MM.1S (cell line): ENCODE measurements around the gene DSCAM.

Experiments
- CTCF ChIP-seq: fragments of 300-600 bp; sonication (generic); IDR thresholded peaks from 2 replicates; pipeline ENCODE4 v1.5.1; 2016; ENCODE audit warnings: antibody characterized with exemption, low read length, mixed read lengths
- EZH2phosphoT487 ChIP-seq: fragments of 300-600 bp; sonication (generic); IDR thresholded peaks from 2 replicates; pipeline ENCODE4 v1.6.1; 2018; ENCODE audit warnings: antibody characterized with exemption, low read length

GRCh38 chr21:40796464-40796863 lies 50.5 kb downstream of the DSCAM start:
- TF ChIP-seq CTCF: no peak
- TF ChIP-seq EZH2phosphoT487: no peak
